ENCODE measurements around the gene GRM3. TPM values are rescaled to one million over a fixed set of nuclear protein-coding genes. Genes with fewer than 3 reads are reported as not detected.

The GRM3 gene
- total and polyA plus RNA-seq, 5 donors from 2014 or later = not detected

- H3K36me3 ChIP-seq (ENCODE audit: control insufficient read depth, insufficient read depth, low read length) = no peaks in the 10 kb centered on the region
- Mint-ChIP-seq H3K4me1 (no peaks in the 10 kb centered on the region), H3K4me3 (no peak overlapping the region), H3K9me3 (peaks cover 0 to 14% (median 5%) of the 10 kb centered on the region in 7 donors), H3K36me3 (no peaks in the 10 kb centered on the region), H3K27me3 (no peaks in the 10 kb centered on the region), H3K27ac (no peak overlapping the region)
- no peak overlapping the region for H3K4me3 ChIP-seq (ENCODE audit: low read depth, low read length)
- no peak overlapping the region for H3K27ac ChIP-seq (ENCODE audit: insufficient read depth, low read length, poor library complexity, severe bottlenecking)
- no peaks in the 10 kb centered on the region for H3K4me1 ChIP-seq (ENCODE audit: control insufficient read depth, insufficient read depth, low read length, poor library complexity, severe bottlenecking)
- no peaks in the 10 kb centered on the region for H3K27me3 ChIP-seq (ENCODE audit: control insufficient read depth, insufficient read depth, low read length)
- ATAC-seq (ENCODE audit: low read depth in 2 of 2) = no peak
- no peak for DNase-seq
- no peaks in the 10 kb centered on the region for H3K9me3 ChIP-seq (ENCODE audit: control insufficient read depth in 2 of 2, low read length in 2 of 2)
These were observed 148.6 kb downstream of the GRM3 start for GRCh38 chr7:86792260-86792659.

- Histone ChIP-seq H3K9me3 (ENCODE audit: control insufficient read depth in 2 of 2, low read length in 2 of 2) (no peaks in the 10 kb centered on the region), H3K27ac (ENCODE audit: insufficient read depth, low read length, poor library complexity, severe bottlenecking) (no peak overlapping the region), H3K27me3 (ENCODE audit: control insufficient read depth, insufficient read depth, low read length) (no peaks in the 10 kb centered on the region), H3K4me3 (ENCODE audit: low read depth, low read length) (no peak overlapping the region), H3K4me1 (ENCODE audit: control insufficient read depth, insufficient read depth, low read length, poor library complexity, severe bottlenecking) (no peaks in the 10 kb centered on the region), H3K36me3 (ENCODE audit: control insufficient read depth, insufficient read depth, low read length) (no peaks in the 10 kb centered on the region)
- Mint-ChIP-seq H3K9me3 (peaks cover 0 to 16% (median 6%) of the 10 kb centered on the region in 7 donors), H3K27ac (no peak overlapping the region), H3K4me1 (no peaks in the 10 kb centered on the region), H3K27me3 (no peaks in the 10 kb centered on the region), H3K4me3 (no peak overlapping the region), H3K36me3 (no peaks in the 10 kb centered on the region)
- DNase-seq (no peak), ATAC-seq (ENCODE audit: low read depth in 2 of 2) (no peak)
These were observed 149.4 kb downstream of the GRM3 start for GRCh38 chr7:86793136-86793535.

- Mint-ChIP-seq H3K27me3 (no peaks in the 10 kb centered on the region), H3K27ac (no peak overlapping the region), H3K36me3 (no peaks in the 10 kb centered on the region), H3K4me1 (no peaks in the 10 kb centered on the region), H3K9me3 (peaks cover 0 to 3% (median 1%) of the 10 kb centered on the region in 7 donors), H3K4me3 (no peak overlapping the region)
- no peaks in the 10 kb centered on the region for H3K36me3 ChIP-seq (ENCODE audit: control insufficient read depth, insufficient read depth, low read length)
- H3K9me3 ChIP-seq (ENCODE audit: control insufficient read depth in 2 of 2, low read length in 2 of 2) = no peaks in the 10 kb centered on the region
- H3K27ac ChIP-seq (ENCODE audit: insufficient read depth, low read length, poor library complexity, severe bottlenecking) = no peak overlapping the region
- DNase-seq (no peak), ATAC-seq (ENCODE audit: low read depth in 2 of 2) (no peak)
- H3K4me3 ChIP-seq (ENCODE audit: low read depth, low read length) = no peak overlapping the region
- H3K4me1 ChIP-seq (ENCODE audit: control insufficient read depth, insufficient read depth, low read length, poor library complexity, severe bottlenecking) = no peaks in the 10 kb centered on the region
- H3K27me3 ChIP-seq (ENCODE audit: control insufficient read depth, insufficient read depth, low read length) = no peaks in the 10 kb centered on the region
These were observed 171.1 kb downstream of the GRM3 start for GRCh38 chr7:86814661-86815379.

- Histone ChIP-seq H3K36me3 (ENCODE audit: control insufficient read depth, insufficient read depth, low read length) (no peaks in the 10 kb centered on the region), H3K4me1 (ENCODE audit: control insufficient read depth, insufficient read depth, low read length, poor library complexity, severe bottlenecking) (no peaks in the 10 kb centered on the region), H3K9me3 (ENCODE audit: control insufficient read depth in 2 of 2, low read length in 2 of 2) (no peaks in the 10 kb centered on the region), H3K4me3 (ENCODE audit: low read depth, low read length) (no peak overlapping the region), H3K27ac (ENCODE audit: insufficient read depth, low read length, poor library complexity, severe bottlenecking) (no peak overlapping the region), H3K27me3 (ENCODE audit: control insufficient read depth, insufficient read depth, low read length) (no peaks in the 10 kb centered on the region)
- H3K27me3 Mint-ChIP-seq = no peaks in the 10 kb centered on the region
- H3K36me3 Mint-ChIP-seq = no peaks in the 10 kb centered on the region
- no peak overlapping the region for H3K27ac Mint-ChIP-seq
- no peak for DNase-seq
- ATAC-seq (ENCODE audit: low read depth in 2 of 2) = no peak
- H3K4me3 Mint-ChIP-seq = no peak overlapping the region
- no peaks in the 10 kb centered on the region for H3K4me1 Mint-ChIP-seq
- H3K9me3 Mint-ChIP-seq = peaks cover 0 to 3% (median 1%) of the 10 kb centered on the region in 7 donors
These were observed 171.8 kb downstream of the GRM3 start for GRCh38 chr7:86815556-86815955.

- H3K4me3 ChIP-seq (ENCODE audit: low read depth, low read length) = no peak overlapping the region
- H3K27me3 ChIP-seq (ENCODE audit: control insufficient read depth, insufficient read depth, low read length) = no peaks in the 10 kb centered on the region
- Mint-ChIP-seq H3K27ac (no peak overlapping the region), H3K9me3 (peaks cover 0 to 3% (median 0%) of the 10 kb centered on the region in 7 donors), H3K36me3 (no peaks in the 10 kb centered on the region), H3K4me3 (no peak overlapping the region), H3K27me3 (no peaks in the 10 kb centered on the region), H3K4me1 (no peaks in the 10 kb centered on the region)
- no peak for DNase-seq
- no peak overlapping the region for H3K27ac ChIP-seq (ENCODE audit: insufficient read depth, low read length, poor library complexity, severe bottlenecking)
- H3K36me3 ChIP-seq (ENCODE audit: control insufficient read depth, insufficient read depth, low read length) = no peaks in the 10 kb centered on the region
- H3K9me3 ChIP-seq (ENCODE audit: control insufficient read depth in 2 of 2, low read length in 2 of 2) = no peaks in the 10 kb centered on the region
- no peaks in the 10 kb centered on the region for H3K4me1 ChIP-seq (ENCODE audit: control insufficient read depth, insufficient read depth, low read length, poor library complexity, severe bottlenecking)
- no peak for ATAC-seq (ENCODE audit: low read depth in 2 of 2)
These were observed 175.2 kb downstream of the GRM3 start for GRCh38 chr7:86818903-86819302.

- Histone ChIP-seq H3K4me3 (ENCODE audit: low read depth, low read length) (no peak overlapping the region), H3K27ac (ENCODE audit: insufficient read depth, low read length, poor library complexity, severe bottlenecking) (no peak overlapping the region), H3K9me3 (ENCODE audit: control insufficient read depth in 2 of 2, low read length in 2 of 2) (no peaks in the 10 kb centered on the region), H3K27me3 (ENCODE audit: control insufficient read depth, insufficient read depth, low read length) (no peaks in the 10 kb centered on the region), H3K36me3 (ENCODE audit: control insufficient read depth, insufficient read depth, low read length) (no peaks in the 10 kb centered on the region), H3K4me1 (ENCODE audit: control insufficient read depth, insufficient read depth, low read length, poor library complexity, severe bottlenecking) (no peaks in the 10 kb centered on the region)
- H3K27ac Mint-ChIP-seq = no peak overlapping the region
- DNase-seq (no peak), ATAC-seq (ENCODE audit: low read depth in 2 of 2) (no peak)
- H3K27me3 Mint-ChIP-seq = no peaks in the 10 kb centered on the region
- no peaks in the 10 kb centered on the region for H3K36me3 Mint-ChIP-seq
- H3K4me1 Mint-ChIP-seq = peaks cover 0 to under 1% (median 0%) of the 10 kb centered on the region in 4 donors
- no peak overlapping the region for H3K4me3 Mint-ChIP-seq
- H3K9me3 Mint-ChIP-seq = peaks cover 0 to 3% (median 0%) of the 10 kb centered on the region in 7 donors
These were observed 180.1 kb downstream of the GRM3 start for GRCh38 chr7:86823769-86824168.

- no peak for ATAC-seq (ENCODE audit: low read depth in 2 of 2)
- Mint-ChIP-seq H3K4me1 (peaks cover 0 to 3% (median 0%) of the 10 kb centered on the region in 4 donors), H3K9me3 (peaks cover 0 to 3% (median 0%) of the 10 kb centered on the region in 7 donors), H3K27ac (no peak overlapping the region), H3K27me3 (no peaks in the 10 kb centered on the region), H3K4me3 (no peak overlapping the region), H3K36me3 (no peaks in the 10 kb centered on the region)
- Histone ChIP-seq H3K36me3 (ENCODE audit: control insufficient read depth, insufficient read depth, low read length) (no peaks in the 10 kb centered on the region), H3K27ac (ENCODE audit: insufficient read depth, low read length, poor library complexity, severe bottlenecking) (no peak overlapping the region), H3K9me3 (ENCODE audit: control insufficient read depth in 2 of 2, low read length in 2 of 2) (no peaks in the 10 kb centered on the region), H3K4me1 (ENCODE audit: control insufficient read depth, insufficient read depth, low read length, poor library complexity, severe bottlenecking) (no peaks in the 10 kb centered on the region), H3K4me3 (ENCODE audit: low read depth, low read length) (no peak overlapping the region), H3K27me3 (ENCODE audit: control insufficient read depth, insufficient read depth, low read length) (no peaks in the 10 kb centered on the region)
- DNase-seq = no peak
These were observed 181.6 kb downstream of the GRM3 start for GRCh38 chr7:86825264-86825663.

GRCh38 chr7:86826948-86827347 is 183.2 kb downstream of the GRM3 start:
- no peaks in the 10 kb centered on the region for H3K27me3 Mint-ChIP-seq
- peaks cover 0 to 3% (median 0%) of the 10 kb centered on the region in 7 donors for H3K9me3 Mint-ChIP-seq
- no peaks in the 10 kb centered on the region for H3K36me3 Mint-ChIP-seq
- H3K27ac Mint-ChIP-seq = no peak overlapping the region
- no peak overlapping the region for H3K4me3 Mint-ChIP-seq
- no peaks in the 10 kb centered on the region for H3K36me3 ChIP-seq (ENCODE audit: control insufficient read depth, insufficient read depth, low read length)
- DNase-seq (no peak), ATAC-seq (ENCODE audit: low read depth in 2 of 2) (no peak)
- no peak overlapping the region for H3K4me3 ChIP-seq (ENCODE audit: low read depth, low read length)
- no peaks in the 10 kb centered on the region for H3K27me3 ChIP-seq (ENCODE audit: control insufficient read depth, insufficient read depth, low read length)
- no peaks in the 10 kb centered on the region for H3K4me1 ChIP-seq (ENCODE audit: control insufficient read depth, insufficient read depth, low read length, poor library complexity, severe bottlenecking)
- peaks cover 0 to 3% (median 0%) of the 10 kb centered on the region in 4 donors for H3K4me1 Mint-ChIP-seq
- H3K27ac ChIP-seq (ENCODE audit: insufficient read depth, low read length, poor library complexity, severe bottlenecking) = no peak overlapping the region
- no peaks in the 10 kb centered on the region for H3K9me3 ChIP-seq (ENCODE audit: control insufficient read depth in 2 of 2, low read length in 2 of 2)

All from CD4-positive, CD25-positive, alpha-beta regulatory T cell (primary cell).